ENCODE data around the gene STOML1. TPM values are rescaled to one million over a fixed set of nuclear protein-coding genes. Genes with fewer than 3 reads are reported as not detected.
A peak's percentile ranks its signal among the peaks of the same experiment; 100 is the strongest.

Gene STOML1
- total and polyA plus RNA-seq, 2 donors from 2014 or later, result 15.0 to 22.2 TPM

GRCh38 chr15:73930790-73931281 is 61.3 kb downstream of the STOML1 start:
- Histone ChIP-seq H3K4me1 (ENCODE audit: control insufficient read depth in 2 of 3, insufficient read depth in 2 of 3, low read depth in 1 of 3, low read length in 3 of 3) (peaks cover 0 to 19% (median 7%) of the 10 kb centered on the region in 3 donors), H3K9ac (ENCODE audit: low read length in 3 of 3) (no peak overlapping the region), H3K36me3 (ENCODE audit: control insufficient read depth in 2 of 3, insufficient read depth in 3 of 3, low read length in 3 of 3) (no peaks in the 10 kb centered on the region), H3K9me3 (ENCODE audit: control insufficient read depth in 2 of 3, insufficient read depth in 1 of 3, low read length in 3 of 3) (no peaks in the 10 kb centered on the region), H3K27me3 (ENCODE audit: control insufficient read depth, insufficient read depth, low read length) (no peaks in the 10 kb centered on the region), H3K4me3 (ENCODE audit: low read length in 3 of 3) (no peak overlapping the region), H3K27ac (ENCODE audit: low read depth in 2 of 2, low read length in 2 of 2) (peak overlapping the region in 1 of 2 donors; percentile 53)
- intact Hi-C loops (cut with DNase I), result no loop called here
- FAIRE-seq (no peak), DNase-seq (peak in 1 of 5 donors; percentile 68)
- no peak for TF ChIP-seq CTCF (IDR thresholded peaks at IDR 0.05; ENCODE audit: borderline replicate concordance, extremely low read depth, insufficient read depth)

- Histone ChIP-seq H3K4me3 (ENCODE audit: low read length in 3 of 3) (no peak overlapping the region), H3K9me3 (ENCODE audit: control insufficient read depth in 2 of 3, insufficient read depth in 1 of 3, low read length in 3 of 3) (no peaks in the 10 kb centered on the region), H3K27ac (ENCODE audit: low read depth in 2 of 2, low read length in 2 of 2) (peak overlapping the region in 1 of 2 donors; percentile 53), H3K27me3 (ENCODE audit: control insufficient read depth, insufficient read depth, low read length) (no peaks in the 10 kb centered on the region), H3K36me3 (ENCODE audit: control insufficient read depth in 2 of 3, insufficient read depth in 3 of 3, low read length in 3 of 3) (no peaks in the 10 kb centered on the region), H3K9ac (ENCODE audit: low read length in 3 of 3) (no peak overlapping the region), H3K4me1 (ENCODE audit: control insufficient read depth in 2 of 3, insufficient read depth in 2 of 3, low read depth in 1 of 3, low read length in 3 of 3) (peaks cover 0 to 19% (median 7%) of the 10 kb centered on the region in 3 donors)
- intact Hi-C loops (cut with DNase I), result no loop called here
- TF ChIP-seq CTCF (IDR thresholded peaks at IDR 0.05; ENCODE audit: borderline replicate concordance, extremely low read depth, insufficient read depth), result no peak
- FAIRE-seq (no peak), DNase-seq (peak in 1 of 5 donors; percentile 89)
Observed at GRCh38 chr15:73930371-73930770, 61.7 kb downstream of the STOML1 start.

- intact Hi-C loops (cut with DNase I), result no loop called here
- no peaks in the 10 kb centered on the region for H3K36me3 ChIP-seq (ENCODE audit: control insufficient read depth in 2 of 3, insufficient read depth in 3 of 3, low read length in 3 of 3)
- H3K27ac ChIP-seq (ENCODE audit: low read depth in 2 of 2, low read length in 2 of 2), result no peak overlapping the region
- H3K27me3 ChIP-seq (ENCODE audit: control insufficient read depth, insufficient read depth, low read length), result no peaks in the 10 kb centered on the region
- DNase-seq, result no peak
- H3K4me3 ChIP-seq (ENCODE audit: low read length in 3 of 3), result no peak overlapping the region
- no peaks in the 10 kb centered on the region for H3K9me3 ChIP-seq (ENCODE audit: control insufficient read depth in 2 of 3, insufficient read depth in 1 of 3, low read length in 3 of 3)
- FAIRE-seq, result no peak
- no peak overlapping the region for H3K9ac ChIP-seq (ENCODE audit: low read length in 3 of 3)
- H3K4me1 ChIP-seq (ENCODE audit: control insufficient read depth in 2 of 3, insufficient read depth in 2 of 3, low read depth in 1 of 3, low read length in 3 of 3), result peaks cover under 1 to 26% (median 11%) of the 10 kb centered on the region in 3 donors
- TF ChIP-seq CTCF (IDR thresholded peaks at IDR 0.05; ENCODE audit: borderline replicate concordance, extremely low read depth, insufficient read depth), result no peak
Observed at GRCh38 chr15:73928971-73929627, 63.0 kb downstream of the STOML1 start.

Other genes with a start within 250 kb of the STOML1 start
- gene INSYN1, start 238.9 kb downstream of the STOML1 start, total RNA-seq, result 4.2 TPM
- 39.6 TPM for gene INSYN1, start 238.9 kb downstream of the STOML1 start, polyA plus RNA-seq (ENCODE audit: insufficient read depth, low read depth, low replicate concordance)
- not detected for gene TBC1D21, start 118.7 kb downstream of the STOML1 start, total RNA-seq
- not detected for gene TBC1D21, start 118.7 kb downstream of the STOML1 start, polyA plus RNA-seq (ENCODE audit: insufficient read depth, low read depth, low replicate concordance)
- gene LOXL1, start 65.8 kb downstream of the STOML1 start, total RNA-seq, result 33.2 TPM
- gene LOXL1, start 65.8 kb downstream of the STOML1 start, polyA plus RNA-seq (ENCODE audit: insufficient read depth, low read depth, low replicate concordance), result 35.1 TPM
- gene PML, start 2.4 kb upstream of the STOML1 start, total RNA-seq, result 82.9 TPM
- gene PML, start 2.4 kb upstream of the STOML1 start, polyA plus RNA-seq (ENCODE audit: insufficient read depth, low read depth, low replicate concordance), result 19.6 TPM
- 0.06 TPM for gene GOLGA6A, start 90.3 kb upstream of the STOML1 start, total RNA-seq
- not detected for gene GOLGA6A, start 90.3 kb upstream of the STOML1 start, polyA plus RNA-seq (ENCODE audit: insufficient read depth, low read depth, low replicate concordance)
- 1.1 TPM for gene ISLR2, start 138.3 kb upstream of the STOML1 start, total RNA-seq
- 0.13 TPM for gene ISLR2, start 138.3 kb upstream of the STOML1 start, polyA plus RNA-seq (ENCODE audit: insufficient read depth, low read depth, low replicate concordance)
- gene ISLR, start 181.4 kb upstream of the STOML1 start, total RNA-seq, result 30.2 TPM
- gene ISLR, start 181.4 kb upstream of the STOML1 start, polyA plus RNA-seq (ENCODE audit: insufficient read depth, low read depth, low replicate concordance), result 18.8 TPM
- 2.0 TPM for gene STRA6, start 210.5 kb upstream of the STOML1 start, total RNA-seq
- gene STRA6, start 210.5 kb upstream of the STOML1 start, polyA plus RNA-seq (ENCODE audit: insufficient read depth, low read depth, low replicate concordance), result 31.9 TPM
- 0.63 TPM for gene CCDC33, start 244.0 kb upstream of the STOML1 start, total RNA-seq
- not detected for gene CCDC33, start 244.0 kb upstream of the STOML1 start, polyA plus RNA-seq (ENCODE audit: insufficient read depth, low read depth, low replicate concordance)

Measured in kidney (tissue), 14 donors.